Activated T-cell treated with anti-CD3 and anti-CD28 coated beads, Interleukin-2, amount 50 U/mL, for 24 hours (primary cell): ENCODE results near the gene XRCC3.

ENCODE experiments used
- DNase-seq: peaks from one replicate; pipeline ENCODE4 v3.0.0-alpha.2; 2020
- H3K27ac Mint-ChIP-seq: 2 replicates; pipeline ENCODE4 v1.8.0; 2020; ENCODE audit warnings: mild to moderate bottlenecking, mixed read lengths
- H3K27me3 Mint-ChIP-seq: 2 replicates; pipeline ENCODE4 v1.8.0; 2020; ENCODE audit warnings: mixed read lengths
- H3K36me3 Mint-ChIP-seq: 2 replicates; pipeline ENCODE4 v1.8.0; 2020; ENCODE audit warnings: low read depth, mixed read lengths
- H3K4me1 Mint-ChIP-seq: 2 replicates; pipeline ENCODE4 v1.8.0; 2020; ENCODE audit warnings: low read depth, mixed read lengths
- H3K4me3 Mint-ChIP-seq: 2 replicates; pipeline ENCODE4 v1.8.0; 2020; ENCODE audit warnings: mild to moderate bottlenecking, moderate library complexity, mixed read lengths
- H3K9me3 Mint-ChIP-seq: 2 replicates; pipeline ENCODE4 v1.8.0; 2020; ENCODE audit warnings: mixed read lengths

The XRCC3 gene

GRCh38 chr14:103650213-103650612 lies 65.0 kb downstream of the XRCC3 start:
- no peak for DNase-seq
- H3K36me3 Mint-ChIP-seq: peaks cover 32% of the 10 kb centered on the region
- no peaks in the 10 kb centered on the region for H3K9me3 Mint-ChIP-seq
- peak overlapping the region; percentile 4 for H3K27ac Mint-ChIP-seq
- H3K4me1 Mint-ChIP-seq: peaks cover 22% of the 10 kb centered on the region
- H3K4me3 Mint-ChIP-seq: no peak overlapping the region
- no peaks in the 10 kb centered on the region for H3K27me3 Mint-ChIP-seq

GRCh38 chr14:103649001-103649400 lies 66.2 kb downstream of the XRCC3 start:
- Mint-ChIP-seq H3K4me1 (peaks cover 26% of the 10 kb centered on the region), H3K36me3 (peaks cover 25% of the 10 kb centered on the region), H3K4me3 (no peak overlapping the region), H3K9me3 (no peaks in the 10 kb centered on the region), H3K27ac (no peak overlapping the region), H3K27me3 (no peaks in the 10 kb centered on the region)
- no peak for DNase-seq
